ENCODE results near the gene CLCNKB.
A peak's percentile ranks its signal among the peaks of the same experiment; 100 is the strongest.

Gene CLCNKB

DNA sequence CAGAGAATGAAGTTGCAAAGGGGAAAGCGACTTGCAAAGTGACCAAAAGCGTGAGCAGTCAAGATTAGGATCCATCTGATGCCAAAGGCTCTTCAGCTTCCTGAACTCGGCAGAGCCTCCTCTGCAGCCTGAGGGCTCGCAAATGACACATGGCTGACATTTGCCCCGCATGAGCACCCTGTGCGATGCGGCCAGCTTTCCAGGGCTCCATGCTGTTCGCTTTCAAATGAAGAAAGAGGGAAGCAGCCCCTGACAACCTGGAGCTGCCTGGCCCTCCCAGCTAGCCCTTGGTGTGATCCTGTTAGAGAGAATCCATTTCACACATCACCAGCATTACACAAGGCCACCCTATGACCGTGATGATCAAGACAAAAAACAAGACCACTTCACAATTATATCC lies 50.0 kb downstream of the CLCNKB start:
- TF ChIP-seq, protein P1, sequence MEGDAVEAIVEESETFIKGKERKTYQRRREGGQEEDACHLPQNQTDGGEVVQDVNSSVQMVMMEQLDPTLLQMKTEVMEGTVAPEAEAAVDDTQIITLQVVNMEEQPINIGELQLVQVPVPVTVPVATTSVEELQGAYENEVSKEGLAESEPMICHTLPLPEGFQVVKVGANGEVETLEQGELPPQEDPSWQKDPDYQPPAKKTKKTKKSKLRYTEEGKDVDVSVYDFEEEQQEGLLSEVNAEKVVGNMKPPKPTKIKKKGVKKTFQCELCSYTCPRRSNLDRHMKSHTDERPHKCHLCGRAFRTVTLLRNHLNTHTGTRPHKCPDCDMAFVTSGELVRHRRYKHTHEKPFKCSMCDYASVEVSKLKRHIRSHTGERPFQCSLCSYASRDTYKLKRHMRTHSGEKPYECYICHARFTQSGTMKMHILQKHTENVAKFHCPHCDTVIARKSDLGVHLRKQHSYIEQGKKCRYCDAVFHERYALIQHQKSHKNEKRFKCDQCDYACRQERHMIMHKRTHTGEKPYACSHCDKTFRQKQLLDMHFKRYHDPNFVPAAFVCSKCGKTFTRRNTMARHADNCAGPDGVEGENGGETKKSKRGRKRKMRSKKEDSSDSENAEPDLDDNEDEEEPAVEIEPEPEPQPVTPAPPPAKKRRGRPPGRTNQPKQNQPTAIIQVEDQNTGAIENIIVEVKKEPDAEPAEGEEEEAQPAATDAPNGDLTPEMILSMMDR (IDR thresholded peaks at IDR 0.05; ENCODE audit: unreplicated experiment in 3 of 3) = no peak
- no peak overlapping the region for H3K27ac Mint-ChIP-seq
- H3K4me1 Mint-ChIP-seq = peaks cover 5% of the 10 kb centered on the region
- H3K36me3 Mint-ChIP-seq (ENCODE audit: low read depth) = no peaks in the 10 kb centered on the region
- no peak overlapping the region for H3K4me3 Mint-ChIP-seq
- peaks cover 31% of the 10 kb centered on the region for H3K27me3 Mint-ChIP-seq (ENCODE audit: low read depth)
- no peaks in the 10 kb centered on the region for H3K9me3 Mint-ChIP-seq

- Mint-ChIP-seq H3K27me3 (ENCODE audit: low read depth) (peaks cover 31% of the 10 kb centered on the region), H3K9me3 (no peaks in the 10 kb centered on the region)
Measured at GRCh38 chr1:16094453-16095158, 51.0 kb downstream of the CLCNKB start.

DNA sequence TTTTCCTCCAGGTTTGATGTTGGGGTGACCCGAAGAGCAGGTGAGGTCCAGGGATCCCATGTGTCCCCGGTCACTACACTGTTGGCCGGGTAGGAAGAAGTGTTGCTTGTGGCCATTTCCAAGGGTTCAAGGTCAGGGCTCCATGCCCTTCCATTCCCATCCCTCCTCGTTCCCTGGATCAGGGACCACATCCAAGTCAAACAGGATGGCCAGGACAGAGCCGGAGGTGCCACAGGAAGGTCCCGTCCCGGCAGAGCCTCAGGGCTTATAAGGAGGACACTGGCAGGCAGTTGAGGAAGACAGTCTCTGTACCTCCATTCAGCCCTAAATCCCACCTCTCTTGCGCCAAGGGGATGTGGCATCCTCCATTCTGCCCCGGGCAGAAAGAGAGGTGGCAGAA lies 51.9 kb downstream of the CLCNKB start:
- peaks cover 5% of the 10 kb centered on the region for H3K4me1 Mint-ChIP-seq

More at GRCh38 chr1:16094453-16095158, 51.0 kb downstream of the CLCNKB start:
- no peaks in the 10 kb centered on the region for H3K36me3 Mint-ChIP-seq (ENCODE audit: low read depth)
- TF ChIP-seq, protein P1 (IDR thresholded peaks at IDR 0.05; ENCODE audit: unreplicated experiment in 3 of 3) = no peak
- H3K27ac Mint-ChIP-seq = no peak overlapping the region
- peaks cover 5% of the 10 kb centered on the region for H3K4me1 Mint-ChIP-seq
- H3K4me3 Mint-ChIP-seq = peak overlapping the region in 1 of 3 experiments; percentile 32

DNA sequence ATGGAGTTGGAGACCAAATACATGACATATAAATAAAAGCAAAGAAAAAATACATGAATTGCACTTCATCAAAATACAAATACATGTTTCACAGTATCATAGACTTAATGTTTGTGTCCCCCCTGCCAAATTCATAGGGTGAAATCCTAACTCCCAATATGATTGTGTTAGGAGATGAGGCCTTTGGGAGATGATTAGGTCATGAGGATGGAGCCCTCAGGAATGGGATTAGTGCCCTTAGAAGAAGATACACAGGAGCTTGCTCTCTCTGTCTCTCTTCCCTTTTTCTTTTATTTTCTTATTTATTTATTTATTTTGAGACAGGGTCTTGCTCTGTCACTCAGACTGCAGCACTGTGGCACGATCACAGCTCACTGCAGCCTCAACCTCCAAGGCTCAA lies 55.8 kb downstream of the CLCNKB start:
- no peaks in the 10 kb centered on the region for H3K36me3 Mint-ChIP-seq (ENCODE audit: low read depth)
- no peak overlapping the region for H3K4me3 Mint-ChIP-seq
- no peaks in the 10 kb centered on the region for H3K4me1 Mint-ChIP-seq
- peaks cover 8% of the 10 kb centered on the region for H3K9me3 Mint-ChIP-seq
- peaks cover 28% of the 10 kb centered on the region for H3K27me3 Mint-ChIP-seq (ENCODE audit: low read depth)
- H3K27ac Mint-ChIP-seq = no peak overlapping the region
- TF ChIP-seq, protein P1 (IDR thresholded peaks at IDR 0.05; ENCODE audit: unreplicated experiment in 3 of 3) = no peak

More for the DNA sequence above, 51.9 kb downstream of the CLCNKB start:
- TF ChIP-seq, protein P1 (IDR thresholded peaks at IDR 0.05; ENCODE audit: unreplicated experiment in 3 of 3) = no peak
- no peak overlapping the region for H3K4me3 Mint-ChIP-seq
- peak overlapping the region in 1 of 3 experiments; percentile 51 for H3K27ac Mint-ChIP-seq
- H3K27me3 Mint-ChIP-seq (ENCODE audit: low read depth) = peaks cover 31% of the 10 kb centered on the region
- no peaks in the 10 kb centered on the region for H3K36me3 Mint-ChIP-seq (ENCODE audit: low read depth)
- peaks cover 3% of the 10 kb centered on the region for H3K9me3 Mint-ChIP-seq

DNA sequence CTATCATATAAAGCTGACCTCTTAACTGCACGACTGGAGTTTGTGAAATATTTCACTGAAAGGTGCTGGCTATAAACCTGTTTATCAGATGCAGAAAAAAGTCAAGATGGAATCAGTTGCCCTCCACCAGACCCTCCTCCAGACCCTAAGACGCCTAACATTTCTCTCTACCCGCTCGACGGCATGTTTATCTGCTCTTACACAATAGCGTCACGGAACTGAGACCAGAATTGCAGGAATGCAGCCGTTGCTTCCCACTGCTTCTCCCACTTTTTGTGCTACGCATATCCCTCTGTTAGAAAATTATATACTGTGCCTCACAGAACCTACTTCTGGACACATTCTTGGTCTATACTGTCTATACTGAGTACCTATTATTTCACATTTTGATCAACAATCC lies 58.0 kb downstream of the CLCNKB start:
- peak overlapping the region in 2 of 3 experiments; percentile 4 to 49 for H3K27ac Mint-ChIP-seq
- H3K4me1 Mint-ChIP-seq = no peaks in the 10 kb centered on the region
- H3K36me3 Mint-ChIP-seq (ENCODE audit: low read depth) = no peaks in the 10 kb centered on the region
- H3K27me3 Mint-ChIP-seq (ENCODE audit: low read depth) = peaks cover 18% of the 10 kb centered on the region
- no peak overlapping the region for H3K4me3 Mint-ChIP-seq
- H3K9me3 Mint-ChIP-seq = peaks cover 8% of the 10 kb centered on the region
- TF ChIP-seq, protein P1 (IDR thresholded peaks at IDR 0.05; ENCODE audit: unreplicated experiment in 3 of 3) = no peak
